A549 treated with GW870086 at 1 μM for 4 hours (cell line): ENCODE measurements around the gene ALG12. TPM values are rescaled to one million over a fixed set of nuclear protein-coding genes. Genes with fewer than 3 reads are reported as not detected.

Experiments
- total RNA-seq: library from RNA; stranded (reverse); fragments of 200-300 nt; extraction: Qiagen RNA extraction; gene quantifications from 5 replicates; pipeline ENCODE4 v1.2.3, GENCODE V29; 2022; ENCODE audit warnings: low read depth

Gene ALG12
- 8.0 to 11.1 TPM (median 10.3 TPM) in 5 replicates for total RNA-seq

DNA sequence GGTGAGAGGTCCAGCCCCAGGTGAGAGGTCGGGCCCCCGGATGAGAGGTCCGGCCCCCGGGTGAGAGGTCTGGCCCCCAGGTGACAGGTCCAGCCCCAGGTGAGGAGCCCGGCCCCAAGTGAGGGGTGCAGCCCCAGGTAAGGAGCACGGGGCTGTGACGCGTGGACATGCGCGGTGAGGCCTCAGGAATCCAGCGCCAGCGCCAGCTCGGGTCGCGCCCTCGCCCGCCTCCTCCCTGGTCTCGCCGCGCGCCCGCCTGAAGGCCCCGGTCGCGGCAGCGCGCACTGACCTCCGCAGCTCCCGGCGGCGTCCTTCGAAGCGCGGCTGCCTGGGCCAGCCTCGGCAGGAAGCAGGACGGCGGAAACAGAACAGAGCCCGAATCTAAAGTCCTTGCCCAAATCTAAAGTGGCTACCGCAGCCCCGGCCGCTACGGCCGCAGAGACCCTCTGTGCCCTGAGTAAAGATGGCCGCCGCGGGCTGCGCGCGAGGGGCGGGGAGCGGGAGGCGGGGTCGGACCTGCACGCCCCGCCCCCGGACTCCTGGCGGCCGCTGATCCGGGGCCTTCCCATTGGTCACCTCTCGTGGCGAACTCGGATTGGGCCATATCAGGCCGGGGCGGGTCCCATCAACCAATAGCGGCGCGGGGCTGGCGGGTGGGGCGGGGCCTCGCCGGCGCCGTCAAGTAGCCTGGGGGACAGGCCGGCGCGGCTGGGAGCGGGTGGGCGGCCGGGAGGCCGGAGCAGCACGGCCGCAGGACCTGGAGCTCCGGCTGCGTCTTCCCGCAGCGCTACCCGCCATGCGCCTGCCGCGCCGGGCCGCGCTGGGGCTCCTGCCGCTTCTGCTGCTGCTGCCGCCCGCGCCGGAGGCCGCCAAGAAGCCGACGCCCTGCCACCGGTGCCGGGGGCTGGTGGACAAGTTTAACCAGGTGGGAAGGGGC, at the start of gene ALG12, which contains the start of gene CRELD2:
TSS of gene ALG12 (minus strand) at position 465 of the 937 bp plus-strand sequence. CDS start 4,673 bp downstream, outside the sequence.
TSS of gene CRELD2 (plus strand) at position 661 of the 937 bp plus-strand sequence. CDS start at position 797, 136 bp downstream.

DNA sequence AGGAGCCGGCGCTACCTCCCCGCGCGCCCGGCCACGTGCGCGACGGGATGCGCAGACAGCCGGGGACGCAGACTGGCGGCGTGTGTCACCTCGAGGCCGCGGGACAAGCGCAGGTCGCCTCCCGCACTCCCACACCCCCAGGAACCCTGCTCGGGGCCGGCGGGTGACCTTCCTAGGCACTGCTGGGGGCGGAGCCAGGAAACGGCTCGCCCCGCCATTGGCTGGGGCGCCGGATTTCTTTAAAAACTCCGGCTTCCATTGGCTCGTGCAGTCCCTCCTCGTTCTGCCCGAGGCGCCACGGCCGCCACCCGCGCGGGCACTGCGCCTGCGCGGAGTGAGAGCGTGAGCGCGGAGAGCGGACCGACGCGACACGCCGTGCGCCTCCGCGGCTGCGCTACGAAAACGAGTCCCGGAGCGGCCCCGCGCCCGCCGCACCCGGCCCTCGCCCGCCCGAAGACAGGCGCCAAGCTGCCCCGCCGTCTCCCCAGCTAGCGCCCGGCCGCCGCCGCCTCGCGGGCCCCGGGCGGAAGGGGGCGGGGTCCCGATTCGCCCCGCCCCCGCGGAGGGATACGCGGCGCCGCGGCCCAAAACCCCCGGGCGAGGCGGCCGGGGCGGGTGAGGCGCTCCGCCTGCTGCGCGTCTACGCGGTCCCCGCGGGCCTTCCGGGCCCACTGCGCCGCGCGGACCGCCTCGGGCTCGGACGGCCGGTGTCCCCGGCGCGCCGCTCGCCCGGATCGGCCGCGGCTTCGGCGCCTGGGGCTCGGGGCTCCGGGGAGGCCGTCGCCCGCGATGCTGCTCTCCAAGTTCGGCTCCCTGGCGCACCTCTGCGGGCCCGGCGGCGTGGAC, 42.1 kb upstream of the ALG12 start, which contains the start of gene PIM3:
TSS of gene PIM3 (plus strand) at position 614 of the 846 bp plus-strand sequence. CDS start at position 790, 176 bp downstream.

DNA sequence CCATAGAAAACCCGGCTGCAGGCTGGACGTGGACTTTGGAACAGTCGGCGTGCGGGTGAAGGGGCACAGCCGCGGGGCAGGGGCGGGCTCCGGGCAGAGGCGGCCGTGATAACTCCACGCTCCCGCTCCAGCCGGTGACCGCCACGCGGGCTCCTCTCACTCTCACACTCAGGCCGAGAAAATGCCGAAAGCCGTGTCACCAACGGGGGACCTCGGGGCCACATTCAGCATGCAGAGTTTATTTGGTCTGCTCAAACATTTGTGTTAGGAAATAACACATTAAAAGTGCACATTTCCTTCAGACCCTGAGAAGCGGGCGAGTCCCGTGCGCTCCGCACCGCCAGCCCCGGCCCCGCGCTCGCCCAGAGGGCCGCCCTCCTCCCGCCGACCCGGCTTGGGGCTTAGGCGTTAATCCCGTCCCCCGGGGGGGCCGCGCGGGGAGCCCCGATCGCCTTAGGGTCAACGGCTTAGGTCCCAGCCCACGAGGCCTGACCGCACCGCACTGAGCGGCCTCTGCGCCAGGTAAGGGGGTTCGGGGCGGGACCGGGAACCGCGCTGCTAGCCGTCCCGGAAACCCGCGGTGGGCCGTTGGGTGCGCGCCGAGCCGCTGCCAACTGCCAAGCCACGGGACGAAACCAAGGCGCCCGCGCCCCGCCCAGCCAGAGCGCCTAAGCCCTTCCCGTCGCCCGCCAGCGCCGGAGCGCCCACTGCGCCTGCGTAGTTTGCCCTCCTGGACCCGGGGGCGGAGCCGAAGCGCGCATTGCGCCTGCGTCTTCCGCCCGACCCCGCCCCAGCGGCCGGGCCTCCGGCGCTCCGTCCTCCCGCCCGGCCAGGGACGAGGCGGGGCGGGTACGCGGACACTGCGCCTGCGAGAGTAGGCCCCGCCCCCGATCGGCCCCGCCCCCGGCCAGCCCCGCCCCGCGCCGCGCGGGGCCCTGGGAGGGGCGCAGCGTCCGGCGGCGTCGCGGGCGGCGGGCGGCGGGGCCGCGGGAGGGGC, 65.0 kb downstream of the ALG12 start, which contains the start of gene ZBED4:
TSS of gene ZBED4 (plus strand) at position 947 of the 997 bp plus-strand sequence. CDS start 29,819 bp downstream, outside the sequence.

Other genes starting within 250 kb of the ALG12 start
- gene BRD1, start 90.6 kb downstream of the ALG12 start, total RNA-seq, result 13.0 to 15.1 TPM (median 14.0 TPM) in 5 replicates
- 9.5 to 12.4 TPM (median 11.9 TPM) in 5 replicates for gene ZBED4, start 64.6 kb downstream of the ALG12 start, total RNA-seq
- gene CRELD2, start 196 bp upstream of the ALG12 start, total RNA-seq, result 21.0 to 30.8 TPM (median 26.9 TPM) in 5 replicates
- 27.5 to 47.7 TPM (median 44.6 TPM) in 5 replicates for gene PIM3, start 42.3 kb upstream of the ALG12 start, total RNA-seq
- gene IL17REL, start 94.3 kb upstream of the ALG12 start, total RNA-seq, result 0.05 to 0.08 TPM in 2 of 5 replicates, not detected in the others
- gene TTLL8, start 139.9 kb upstream of the ALG12 start, total RNA-seq, result not detected in 5 replicates
- not detected in 5 replicates for gene MLC1, start 167.0 kb upstream of the ALG12 start, total RNA-seq
- 0.07 TPM in 1 of 5 replicates, not detected in the others for gene MOV10L1, start 171.6 kb upstream of the ALG12 start, total RNA-seq